Activated CD4-positive, alpha-beta T cell treated with anti-CD3 and anti-CD28 coated beads, Interleukin-2, amount 10 ng/mL, durations not matched to agents 7 days and 5 days (primary cell): Measurements from ENCODE around the gene MIEN1. TPM values are rescaled to one million over a fixed set of nuclear protein-coding genes. Genes with fewer than 3 reads are reported as not detected.

Source experiments
- CTCF ChIA-PET: fragments of 350-600 bp; sonication (Branson Sonifier 250); formaldehyde crosslinking; loops from one replicate; lab custom pipeline; 2021; ENCODE audit warnings: antibody characterized with exemption; lab: Charles Lee
- POLR2A ChIA-PET: fragments of 350-600 bp; sonication (Branson Sonifier 250); formaldehyde crosslinking; loops from one replicate; lab custom pipeline; 2021; ENCODE audit warnings: antibody characterized with exemption; lab: Charles Lee
- DNase-seq: peaks from one replicate; pipeline ENCODE4 v3.0.0-alpha.2; 2020
- H3K27ac Mint-ChIP-seq: one replicate; pipeline ENCODE4 v1.8.0; 2021; ENCODE audit warnings: mild to moderate bottlenecking, moderate library complexity, mixed read lengths
- H3K27me3 Mint-ChIP-seq: one replicate; pipeline ENCODE4 v1.8.0; 2021; ENCODE audit warnings: mixed read lengths
- H3K36me3 Mint-ChIP-seq: one replicate; pipeline ENCODE4 v1.8.0; 2021; ENCODE audit warnings: low read depth, mixed read lengths
- H3K4me1 Mint-ChIP-seq: one replicate; pipeline ENCODE4 v1.8.0; 2021; ENCODE audit warnings: mixed read lengths
- H3K4me3 Mint-ChIP-seq: one replicate; pipeline ENCODE4 v1.8.0; 2021; ENCODE audit warnings: mild to moderate bottlenecking, moderate library complexity, mixed read lengths
- H3K9me3 Mint-ChIP-seq: one replicate; pipeline ENCODE4 v1.8.0; 2021; ENCODE audit warnings: mixed read lengths
- total RNA-seq, 2 experiments: library from RNA; stranded (reverse); gene quantifications; one replicate each; pipeline ENCODE4 v1.2.3, GENCODE V29; 2021

The MIEN1 gene
- total RNA-seq, 2 experiments from 2014 or later, result 49.7 to 50.2 TPM

DNA sequence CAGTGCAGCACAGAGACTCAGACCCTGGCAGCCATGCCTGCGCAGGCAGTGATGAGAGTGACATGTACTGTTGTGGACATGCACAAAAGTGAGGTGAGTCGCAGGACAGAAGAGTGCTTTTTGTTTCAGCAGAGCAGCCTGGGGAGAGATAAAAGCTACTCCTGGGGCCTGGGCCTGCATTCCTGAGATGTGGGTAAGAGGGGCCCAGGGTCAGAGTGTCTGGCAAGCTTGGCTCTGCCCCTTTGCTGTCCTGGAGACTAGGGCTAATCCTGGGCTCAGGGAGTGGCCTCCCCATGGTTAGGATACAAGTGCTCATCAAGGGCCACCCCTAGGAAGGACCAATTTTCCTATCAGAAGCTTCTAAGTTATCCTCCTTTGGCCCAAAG is 35.2 kb downstream of the MIEN1 start:
- POLR2A ChIA-PET, result no interaction called here
- DNase-seq, result no peak
- no peak overlapping the region for H3K4me3 Mint-ChIP-seq
- peaks cover 3% of the 10 kb centered on the region for H3K36me3 Mint-ChIP-seq
- H3K27ac Mint-ChIP-seq, result no peak overlapping the region
- no peaks in the 10 kb centered on the region for H3K9me3 Mint-ChIP-seq
- H3K4me1 Mint-ChIP-seq, result peaks cover 5% of the 10 kb centered on the region
- peaks cover 11% of the 10 kb centered on the region for H3K27me3 Mint-ChIP-seq
- CTCF ChIA-PET, result interaction anchor here (1.5 kb wide), 1 partner anchor 12 kb away, joined by 4 read pairs; no protein-coding TSS in a partner anchor

DNA sequence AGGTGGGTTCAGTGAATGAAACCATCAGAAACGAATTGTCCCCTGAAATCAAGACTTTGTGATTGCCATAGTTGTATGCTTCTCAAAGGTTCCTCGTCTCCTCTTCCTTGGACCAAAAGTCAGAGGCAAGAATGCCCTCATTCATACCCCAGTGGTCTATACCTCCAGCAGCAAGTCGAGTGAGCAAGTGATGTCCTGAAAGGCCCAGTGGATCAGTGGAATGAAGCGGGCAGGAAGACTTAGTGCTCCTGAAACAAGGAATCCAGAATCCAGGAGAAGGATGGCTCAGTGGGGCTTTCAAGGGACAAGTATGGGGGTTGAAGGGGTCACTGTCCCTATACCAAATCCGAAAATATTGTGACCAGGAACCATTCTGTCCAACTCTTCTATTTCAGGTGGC is 35.7 kb downstream of the MIEN1 start:
- H3K9me3 Mint-ChIP-seq, result no peaks in the 10 kb centered on the region
- ChIA-PET CTCF (no interaction called here), POLR2A (no interaction called here)
- H3K27ac Mint-ChIP-seq, result no peak overlapping the region
- no peak for DNase-seq
- H3K4me3 Mint-ChIP-seq, result no peak overlapping the region
- peaks cover 9% of the 10 kb centered on the region for H3K27me3 Mint-ChIP-seq
- peaks cover 3% of the 10 kb centered on the region for H3K36me3 Mint-ChIP-seq
- peaks cover 2% of the 10 kb centered on the region for H3K4me1 Mint-ChIP-seq

DNA sequence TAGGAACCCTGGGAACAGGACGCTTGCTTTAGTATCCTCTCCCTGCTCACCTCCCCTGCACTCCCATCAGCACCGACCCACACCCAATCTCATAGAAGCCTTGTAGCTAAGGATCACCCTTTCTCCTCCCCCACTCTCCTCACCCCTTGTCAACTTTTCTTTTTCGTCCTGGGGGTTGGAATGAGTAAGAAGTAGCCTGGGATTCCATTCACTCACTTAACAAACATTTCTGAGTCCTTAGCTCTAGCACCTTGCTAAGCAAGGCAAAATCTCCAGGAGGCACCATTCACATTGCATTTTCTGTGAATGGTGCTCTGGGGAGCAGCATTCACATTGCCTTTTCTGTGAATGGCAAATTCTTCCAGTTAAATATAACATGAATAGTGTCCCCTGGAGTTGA is 41.4 kb downstream of the MIEN1 start:
- Mint-ChIP-seq H3K27me3 (no peaks in the 10 kb centered on the region), H3K9me3 (peaks cover 7% of the 10 kb centered on the region), H3K36me3 (peaks cover 23% of the 10 kb centered on the region), H3K4me1 (peaks cover 29% of the 10 kb centered on the region), H3K4me3 (peak overlapping the region; percentile 94), H3K27ac (peak overlapping the region; percentile 98)
- ChIA-PET CTCF (interaction anchor here (1.1 to 2.4 kb wide), 5 partner anchors 11 to 67 kb away, joined by 3 to 14 read pairs (median 5); partner anchors contain the start of genes ERBB2 and MIEN1), POLR2A (no interaction called here)
- no peak for DNase-seq

DNA sequence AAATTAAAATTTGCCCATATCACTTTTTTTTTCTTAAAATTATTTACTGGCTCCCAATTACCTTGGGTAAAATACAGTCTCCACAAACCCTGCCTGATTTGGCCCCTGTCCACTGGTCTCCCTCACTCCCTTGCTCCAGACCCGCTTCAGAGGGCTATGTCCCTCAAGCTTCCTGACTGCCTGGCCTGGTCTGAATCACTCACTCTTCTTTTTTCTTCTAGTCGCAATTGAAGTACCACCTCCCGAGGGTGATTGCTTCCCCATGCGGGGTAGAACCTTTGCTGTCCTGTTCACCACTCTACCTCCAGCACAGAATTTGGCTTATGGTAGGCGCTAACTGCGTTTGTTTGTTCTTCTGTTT is 41.9 kb downstream of the MIEN1 start:
- ChIA-PET POLR2A (interaction anchor here (0.7 to 1.0 kb wide), 2 partner anchors 14 to 41 kb away, joined by 3 to 6 read pairs; partner anchors contain the start of gene MIEN1), CTCF (interaction anchor here (1.0 to 2.4 kb wide), 8 partner anchors 10 to 341 kb away, joined by 3 to 14 read pairs (median 6); partner anchors contain the start of gene MIEN1)
- Mint-ChIP-seq H3K36me3 (peaks cover 24% of the 10 kb centered on the region), H3K27me3 (no peaks in the 10 kb centered on the region), H3K27ac (peak overlapping the region; percentile 98), H3K4me3 (peak overlapping the region; percentile 94), H3K4me1 (peaks cover 29% of the 10 kb centered on the region), H3K9me3 (peaks cover 7% of the 10 kb centered on the region)
- no peak for DNase-seq

DNA sequence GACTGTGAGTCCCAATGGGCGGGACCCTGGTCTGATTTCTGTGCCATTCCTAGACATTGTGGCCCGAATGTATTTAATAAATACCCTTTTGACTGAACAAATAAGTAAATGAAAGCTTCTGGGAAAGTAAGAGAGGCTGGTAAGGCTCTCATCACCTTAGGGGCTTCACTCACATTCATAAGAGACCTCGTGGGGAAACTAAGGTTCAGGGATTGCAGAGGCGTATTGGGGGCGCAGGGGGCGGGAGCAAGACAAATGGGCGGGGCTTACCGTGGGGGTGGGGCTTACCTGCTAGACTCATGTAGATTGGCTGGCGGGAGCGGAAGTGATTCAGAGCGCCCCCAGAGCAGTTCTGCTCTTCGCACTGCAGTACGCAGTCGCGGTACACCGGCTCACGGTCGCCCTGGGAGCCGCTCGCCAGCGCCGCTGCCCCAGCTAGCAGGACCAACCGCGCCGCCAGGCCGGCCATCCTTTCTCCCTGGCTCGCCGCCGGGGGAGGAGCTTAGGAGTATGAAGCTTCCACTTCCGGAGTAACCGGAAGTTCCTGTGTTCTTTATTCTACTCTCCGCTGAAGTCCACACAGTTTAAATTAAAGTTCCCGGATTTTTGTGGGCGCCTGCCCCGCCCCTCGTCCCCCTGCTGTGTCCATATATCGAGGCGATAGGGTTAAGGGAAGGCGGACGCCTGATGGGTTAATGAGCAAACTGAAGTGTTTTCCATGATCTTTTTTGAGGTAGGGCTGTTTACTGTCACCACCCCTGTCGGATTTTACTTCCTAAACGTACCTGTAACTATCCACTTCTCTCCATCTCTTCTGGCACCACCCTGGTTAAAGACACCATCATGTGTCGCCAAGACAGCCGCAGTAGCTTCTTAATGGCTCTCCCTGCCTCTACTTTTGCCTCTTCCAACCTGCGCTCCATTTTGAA is 42.5 kb downstream of the MIEN1 start, which contains the start of gene PGAP3:
Gene PGAP3 (minus strand): TSS at position 512 of the 929 bp plus-strand sequence. CDS start 43 bp downstream, at position 469.
- Mint-ChIP-seq H3K4me1 (peaks cover 33% of the 10 kb centered on the region), H3K27me3 (no peaks in the 10 kb centered on the region), H3K36me3 (peaks cover 30% of the 10 kb centered on the region), H3K9me3 (peaks cover 7% of the 10 kb centered on the region), H3K27ac (peak within 1 kb of the TSS; percentile 98), H3K4me3 (peak within 1 kb of the TSS; percentile 94)
- CTCF ChIA-PET, result interaction anchor here (0.6 to 2.4 kb wide), 11 partner anchors 8 to 342 kb away, joined by 3 to 14 read pairs (median 5); partner anchors contain the start of gene MIEN1
- DNase-seq, result peak; percentile 83
- POLR2A ChIA-PET, result interaction anchor here (0.7 to 1.0 kb wide), 2 partner anchors 15 to 42 kb away, joined by 3 to 6 read pairs; partner anchors contain the start of gene MIEN1

GRCh38 chr17:39687101-39687545 is 43.2 kb downstream of the MIEN1 start:
- Mint-ChIP-seq H3K36me3 (peaks cover 34% of the 10 kb centered on the region), H3K27me3 (no peaks in the 10 kb centered on the region), H3K4me3 (peak overlapping the region; percentile 94), H3K4me1 (peaks cover 33% of the 10 kb centered on the region), H3K9me3 (peaks cover 7% of the 10 kb centered on the region), H3K27ac (peak overlapping the region; percentile 98)
- no peak for DNase-seq
- POLR2A ChIA-PET, result no interaction called here
- CTCF ChIA-PET, result interaction anchor here (1.1 to 2.4 kb wide), 6 partner anchors 9 to 43 kb away, joined by 3 to 14 read pairs (median 7); partner anchors contain the start of gene MIEN1

DNA sequence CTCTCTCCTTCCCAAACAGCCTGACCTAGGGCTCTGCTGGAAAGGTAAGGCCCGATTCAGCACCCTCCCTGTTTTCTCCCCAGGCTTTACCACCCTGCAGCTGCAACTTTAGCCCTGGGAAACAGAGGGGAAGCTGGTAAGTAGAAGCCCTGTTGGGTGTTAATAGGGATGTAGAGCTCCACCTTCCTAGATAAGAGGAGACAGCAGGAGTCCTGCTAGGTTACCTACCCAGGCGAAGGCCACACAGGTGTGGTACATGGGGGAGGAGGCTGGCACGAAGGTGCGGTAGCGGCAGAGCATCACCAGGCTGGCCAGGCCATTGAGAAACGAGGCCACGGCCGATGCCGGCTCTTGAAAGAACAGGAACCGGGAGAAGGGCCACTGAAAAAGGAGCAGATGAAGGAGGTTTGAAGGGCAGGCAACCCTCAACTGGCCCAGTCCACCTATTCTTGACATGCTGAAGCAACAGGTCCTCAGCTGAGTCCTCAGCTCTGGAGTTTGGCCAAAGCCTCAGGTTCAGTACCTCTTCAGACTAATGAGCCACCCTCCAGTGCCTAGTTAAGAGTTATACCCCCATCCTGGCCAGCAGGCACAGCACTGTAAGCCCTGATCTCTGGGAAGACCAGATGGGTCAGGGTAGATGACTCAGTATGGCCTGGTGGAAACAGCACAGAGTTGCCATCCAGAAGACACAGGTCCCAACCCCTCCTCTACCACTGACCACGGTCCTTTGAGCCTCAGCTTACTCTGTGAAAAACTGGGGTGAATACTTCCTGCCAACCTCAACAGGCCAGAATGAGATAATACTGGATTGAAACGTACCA is 45.8 kb downstream of the MIEN1 start:
- peaks cover 44% of the 10 kb centered on the region for H3K36me3 Mint-ChIP-seq
- H3K4me3 Mint-ChIP-seq, result no peak overlapping the region
- H3K27me3 Mint-ChIP-seq, result no peaks in the 10 kb centered on the region
- H3K4me1 Mint-ChIP-seq, result peaks cover 48% of the 10 kb centered on the region
- ChIA-PET POLR2A (no interaction called here), CTCF (interaction anchor here (1.4 kb wide), 1 partner anchor 63 kb away, joined by 4 read pairs; no protein-coding TSS in a partner anchor)
- peaks cover 7% of the 10 kb centered on the region for H3K9me3 Mint-ChIP-seq
- H3K27ac Mint-ChIP-seq, result no peak overlapping the region
- no peak for DNase-seq

GRCh38 chr17:39683295-39683939 is 46.9 kb downstream of the MIEN1 start:
- peaks cover 47% of the 10 kb centered on the region for H3K36me3 Mint-ChIP-seq
- H3K4me1 Mint-ChIP-seq, result peaks cover 51% of the 10 kb centered on the region
- peaks cover 3% of the 10 kb centered on the region for H3K9me3 Mint-ChIP-seq
- POLR2A ChIA-PET, result no interaction called here
- no peaks in the 10 kb centered on the region for H3K27me3 Mint-ChIP-seq
- CTCF ChIA-PET, result interaction anchor here (1.8 kb wide), 1 partner anchor 62 kb away, joined by 7 read pairs; no protein-coding TSS in a partner anchor
- no peak for DNase-seq
- no peak overlapping the region for H3K4me3 Mint-ChIP-seq
- no peak overlapping the region for H3K27ac Mint-ChIP-seq

GRCh38 chr17:39679521-39680192 is 50.7 kb downstream of the MIEN1 start:
- POLR2A ChIA-PET, result no interaction called here
- Mint-ChIP-seq H3K9me3 (no peaks in the 10 kb centered on the region), H3K27ac (peak overlapping the region; percentile 92), H3K36me3 (peaks cover 49% of the 10 kb centered on the region), H3K4me1 (peaks cover 62% of the 10 kb centered on the region), H3K27me3 (no peaks in the 10 kb centered on the region), H3K4me3 (no peak overlapping the region)
- peak; percentile 47 for DNase-seq
- CTCF ChIA-PET, result interaction anchor here (1.5 to 3.0 kb wide), 5 partner anchors 8 to 58 kb away, joined by 8 to 17 read pairs (median 8); partner anchors contain the start of genes MIEN1, PGAP3 and PNMT
